OCI-LY7 (cell line): ENCODE measurements around the gene LSM14B.

ENCODE experiments used
- CTCF ChIP-seq: fragments of 200-600 bp; sonication (generic); conservative IDR thresholded peaks from 2 replicates; pipeline ENCODE4 v1.5.1; 2014; ENCODE audit warnings: mild to moderate bottlenecking, antibody characterized with exemption, low read length, moderate library complexity, mixed read lengths
- EZH2phosphoT487 ChIP-seq: fragments of 200-600 bp; sonication (generic); IDR thresholded peaks from 2 replicates; pipeline ENCODE4 v1.6.1; 2018; ENCODE audit warnings: low read depth, borderline replicate concordance, mild to moderate bottlenecking, mixed run types, antibody characterized with exemption, low read length, moderate library complexity, mixed read lengths

DNA sequence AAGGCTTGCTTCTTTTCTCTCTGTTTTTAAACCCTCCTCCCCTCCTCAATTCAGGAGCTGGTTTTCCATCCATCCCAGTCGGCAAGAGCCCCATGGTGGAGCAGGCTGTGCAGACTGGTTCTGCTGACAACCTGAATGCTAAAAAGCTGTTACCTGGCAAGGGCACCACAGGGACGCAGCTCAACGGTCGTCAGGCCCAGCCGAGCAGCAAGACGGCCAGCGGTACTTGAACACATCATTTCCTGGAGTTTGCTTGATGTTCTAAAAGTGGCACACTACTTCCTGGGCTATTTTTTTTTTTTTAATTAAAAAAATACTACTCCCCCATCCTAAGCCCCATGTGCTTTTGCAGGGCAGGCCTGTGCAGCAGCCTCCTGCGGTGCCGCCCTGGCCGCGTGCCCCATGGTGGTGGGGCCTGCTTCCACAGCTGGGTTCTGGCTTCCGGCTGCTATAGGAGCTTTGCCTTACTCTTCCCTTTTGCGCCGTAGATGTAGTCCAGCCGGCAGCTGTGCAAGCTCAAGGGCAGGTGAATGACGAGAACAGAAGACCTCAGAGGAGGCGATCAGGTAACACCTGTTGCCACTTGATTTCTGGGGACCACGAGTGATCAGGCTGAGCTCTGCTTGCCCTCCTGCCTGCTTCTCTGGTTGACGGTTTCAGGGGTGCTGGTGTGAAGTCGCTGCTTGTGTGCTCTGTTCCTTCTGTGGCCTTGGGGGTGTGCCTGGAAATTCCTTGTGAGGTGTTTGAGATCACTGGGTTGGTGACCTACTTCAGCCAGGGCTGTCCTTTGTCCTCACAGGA is 7.7 kb downstream of the LSM14B start:
- TF ChIP-seq CTCF, result no peak
- no peak for TF ChIP-seq EZH2phosphoT487
